HUES64 (cell line): ENCODE data around the gene HCRT.
"Not testable (repeated sequence)": the region's sequence is repeated elsewhere in the genome, so short reads cannot be mapped to it uniquely, and the experiment has no call there.

Experiments
- H3K27ac ChIP-seq: 2 replicates; pipeline ENCODE4 v1.7.0; 2013; ENCODE audit warnings: low read depth, low read length, inconsistent platforms
- H3K27me3 ChIP-seq: 2 replicates; pipeline ENCODE4 v1.6.1; 2013; ENCODE audit warnings: mild to moderate bottlenecking, low read length; ENCODE audit not compliant: insufficient read depth
- H3K36me3 ChIP-seq: 2 replicates; pipeline ENCODE4 v1.6.1; 2013; ENCODE audit warnings: mild to moderate bottlenecking, low read length; ENCODE audit not compliant: insufficient read depth
- H3K4me1 ChIP-seq: 2 replicates; pipeline ENCODE4 v1.6.1; 2013; ENCODE audit warnings: mild to moderate bottlenecking, low read length, moderate library complexity; ENCODE audit not compliant: insufficient read depth
- H3K4me3 ChIP-seq: 2 replicates; pipeline ENCODE4 v1.5.1; 2013; ENCODE audit warnings: mild to moderate bottlenecking, low read length, moderate library complexity
- H3K9ac ChIP-seq: 2 replicates; pipeline ENCODE4 v1.6.1; 2013; ENCODE audit warnings: mild to moderate bottlenecking, low read depth, low read length
- H3K9me3 ChIP-seq: 2 replicates; pipeline ENCODE4 v1.6.1; 2013; ENCODE audit warnings: low read depth, low read length; ENCODE audit not compliant: insufficient read depth
- WGBS: fragments of 150-250, 120-280 bp; methylation state at CpG from one replicate; pipeline ENCODE4 v1.1.7; 2013; ENCODE audit warnings: missing lambda C conversion rate; 5-methylcytosine and 5-hydroxymethylcytosine counted together

The HCRT gene

DNA sequence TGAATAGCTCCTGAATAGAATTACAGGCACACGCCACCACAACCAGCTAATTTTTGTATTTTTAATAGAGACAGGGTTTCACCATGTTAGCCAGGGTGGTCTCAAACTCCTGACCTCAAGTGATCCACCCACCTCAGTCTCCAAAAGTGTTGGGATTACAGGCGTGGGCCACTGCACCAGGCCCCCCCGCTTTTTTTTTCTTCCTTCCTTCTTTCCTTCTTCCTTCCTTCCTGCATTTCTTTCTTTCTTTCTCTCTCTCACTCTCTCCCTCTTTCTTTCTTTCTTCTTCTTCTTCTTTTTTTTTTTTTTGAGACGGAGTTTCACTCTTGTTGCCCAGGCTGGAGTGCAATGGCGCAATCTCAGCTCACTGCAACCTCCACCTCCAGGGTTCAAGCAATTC, 939 bp upstream of the HCRT start:
- not testable (repeated sequence) for H3K27ac ChIP-seq, H3K9me3 ChIP-seq, H3K4me1 ChIP-seq, H3K9ac ChIP-seq, H3K36me3 ChIP-seq, H3K4me3 ChIP-seq
- H3K27me3 ChIP-seq = peaks cover 46% of the 10 kb centered on the region
- WGBS = 86% methylated on average over 4 of the region's 5 CpGs

DNA sequence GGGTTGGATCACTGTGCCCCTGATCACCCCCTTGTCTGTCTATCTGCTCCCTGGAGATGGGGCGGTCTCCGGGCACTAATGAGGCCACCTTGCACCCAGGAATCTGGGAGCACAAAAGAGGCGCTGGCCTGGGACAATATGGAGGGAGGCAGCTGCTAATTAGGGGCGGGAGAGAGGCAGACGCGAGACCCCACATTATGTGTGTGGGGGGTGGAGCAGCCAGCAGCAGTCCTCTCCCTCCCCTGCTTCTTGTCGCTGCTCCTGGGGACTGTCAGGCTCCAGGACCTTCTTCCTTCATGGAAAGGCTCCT, 324 bp upstream of the HCRT start:
- 51% methylated on average over 7 of the region's 7 CpGs for WGBS
- no peak overlapping the region for H3K4me3 ChIP-seq
- no peaks in the 10 kb centered on the region for H3K4me1 ChIP-seq
- no peaks in the 10 kb centered on the region for H3K9me3 ChIP-seq
- no peak overlapping the region for H3K27ac ChIP-seq
- H3K9ac ChIP-seq = no peak overlapping the region
- no peaks in the 10 kb centered on the region for H3K36me3 ChIP-seq
- H3K27me3 ChIP-seq = peaks cover 52% of the 10 kb centered on the region

DNA sequence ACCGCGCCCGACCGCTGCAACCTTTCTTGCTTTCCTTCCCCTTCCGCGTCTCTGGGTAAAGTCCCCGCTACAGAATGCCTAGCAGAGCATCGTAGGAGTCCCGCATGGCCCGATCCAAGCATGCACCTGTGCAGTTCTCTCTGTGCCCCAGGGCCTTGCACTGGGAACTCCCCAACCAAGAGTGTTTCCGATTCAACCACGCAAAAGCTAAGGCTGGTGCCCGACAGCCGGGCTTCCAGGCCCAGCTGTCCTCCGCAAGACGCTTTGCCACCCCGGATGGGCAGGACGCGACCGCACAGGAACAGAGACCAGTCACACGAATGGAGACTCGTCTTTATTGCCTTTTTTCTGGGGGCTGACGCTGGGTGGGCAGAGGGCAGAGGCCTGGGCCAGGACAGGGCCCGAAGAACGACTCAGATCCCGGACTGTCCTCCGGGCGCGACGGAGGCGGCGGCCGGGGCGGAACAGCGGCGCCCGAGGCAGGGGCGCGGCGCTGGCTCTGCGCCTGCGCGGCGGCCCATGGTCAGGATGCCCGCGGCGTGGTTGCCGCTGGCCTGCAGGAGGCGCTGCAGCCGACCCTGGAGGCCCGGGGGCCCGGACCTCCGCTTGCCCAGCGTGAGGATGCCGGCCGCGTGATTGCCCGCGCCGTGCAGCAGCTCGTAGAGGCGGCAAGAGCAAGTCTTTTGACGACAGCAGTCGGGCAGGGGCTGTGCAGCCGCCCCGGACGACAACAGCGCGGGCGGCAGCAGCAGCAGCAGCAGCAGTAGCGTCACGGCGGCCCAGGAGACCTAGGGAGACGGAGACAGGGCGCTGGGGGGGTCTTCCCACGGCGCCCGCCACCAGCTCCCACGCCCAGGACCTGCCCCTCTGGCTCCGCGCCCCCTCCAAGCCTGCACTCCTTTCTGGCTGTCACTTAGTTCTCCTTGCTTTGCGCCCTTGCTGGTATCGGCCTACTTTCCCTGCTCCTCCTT, 1.2 kb downstream of the HCRT start:
- 0 out of 2 replicates have a peak overlapping the region, but pooled peaks have one; percentile 34 for H3K9ac ChIP-seq
- H3K4me1 ChIP-seq = no peaks in the 10 kb centered on the region
- H3K27ac ChIP-seq = no peak overlapping the region; the same call in 1 of the 2 replicates
- H3K4me3 ChIP-seq = peak overlapping the region; percentile 67
- 13% methylated on average over 83 of the region's 83 CpGs for whole genome bisulfite sequencing
- peaks cover 60% of the 10 kb centered on the region for H3K27me3 ChIP-seq
- no peaks in the 10 kb centered on the region for H3K36me3 ChIP-seq
- H3K9me3 ChIP-seq = no peaks in the 10 kb centered on the region

DNA sequence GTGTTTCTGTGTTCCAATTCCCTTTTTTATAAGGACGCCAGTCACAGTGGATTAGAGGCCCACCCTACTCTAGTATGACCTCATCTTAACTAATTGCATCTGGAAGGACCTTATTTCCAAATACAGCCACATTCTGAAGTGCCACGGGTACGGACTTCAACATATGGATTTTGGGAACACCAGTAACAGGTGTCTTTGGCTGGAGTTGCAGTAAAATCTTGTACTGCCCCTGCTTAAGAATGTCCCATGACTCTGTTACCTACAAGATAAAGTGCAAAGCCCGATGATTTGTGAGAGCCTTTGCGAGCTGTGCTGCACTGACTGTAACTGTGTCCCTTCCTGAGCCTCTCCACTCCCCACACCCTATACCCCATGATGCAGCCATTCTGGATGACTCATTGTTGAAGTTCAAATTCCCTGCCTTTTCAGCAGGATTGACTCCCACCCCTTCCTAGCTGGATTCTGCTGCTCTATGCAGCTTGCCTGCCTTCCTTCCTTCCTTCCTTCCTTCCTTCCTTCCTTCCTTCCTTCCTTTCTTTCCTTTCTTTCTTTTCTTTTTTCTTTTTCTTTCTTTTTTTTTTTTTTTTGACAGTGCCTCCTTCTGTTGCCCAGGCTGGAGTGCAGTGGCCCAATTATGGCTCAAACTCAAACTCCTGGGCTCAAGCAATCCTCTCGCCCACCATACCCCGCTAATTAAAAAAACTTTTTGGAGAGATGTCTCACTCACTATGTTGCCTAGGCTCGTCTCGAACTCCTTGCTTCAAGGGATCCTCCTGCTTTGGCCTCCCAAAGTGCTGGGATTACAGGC, 2.1 kb downstream of the HCRT start:
- Histone ChIP-seq H3K9me3 (no peaks in the 10 kb centered on the region), H3K4me3 (peak overlapping the region; percentile 67), H3K4me1 (no peaks in the 10 kb centered on the region), H3K27ac (no peak overlapping the region), H3K36me3 (no peaks in the 10 kb centered on the region), H3K27me3 (peaks cover 60% of the 10 kb centered on the region), H3K9ac (no peak overlapping the region)
- 67% methylated on average over 9 of the region's 9 CpGs for WGBS

DNA sequence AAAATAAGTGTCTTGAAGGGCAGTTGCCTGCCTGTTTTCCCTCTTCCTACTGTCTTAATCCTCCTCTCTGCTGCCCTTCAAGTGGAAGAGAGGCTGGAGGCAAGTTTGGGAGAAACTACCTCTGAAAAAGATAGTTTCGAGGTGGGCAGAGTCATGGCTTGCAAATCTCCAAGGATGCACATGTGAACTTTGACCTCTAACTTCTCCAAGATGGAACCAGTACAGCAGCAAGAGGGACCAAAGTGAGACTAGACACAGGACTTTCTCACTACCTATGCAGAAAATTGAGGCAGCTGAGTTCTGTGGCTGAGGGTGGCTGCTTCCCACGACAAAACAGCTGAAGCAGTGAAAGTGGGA, 3.4 kb downstream of the HCRT start:
- peaks cover 60% of the 10 kb centered on the region for H3K27me3 ChIP-seq
- H3K9me3 ChIP-seq = no peaks in the 10 kb centered on the region
- no peak overlapping the region for H3K4me3 ChIP-seq
- whole genome bisulfite sequencing = 83% methylated on average over 2 of the region's 2 CpGs
- H3K36me3 ChIP-seq = no peaks in the 10 kb centered on the region
- no peaks in the 10 kb centered on the region for H3K4me1 ChIP-seq
- no peak overlapping the region for H3K27ac ChIP-seq
- H3K9ac ChIP-seq = no peak overlapping the region

DNA sequence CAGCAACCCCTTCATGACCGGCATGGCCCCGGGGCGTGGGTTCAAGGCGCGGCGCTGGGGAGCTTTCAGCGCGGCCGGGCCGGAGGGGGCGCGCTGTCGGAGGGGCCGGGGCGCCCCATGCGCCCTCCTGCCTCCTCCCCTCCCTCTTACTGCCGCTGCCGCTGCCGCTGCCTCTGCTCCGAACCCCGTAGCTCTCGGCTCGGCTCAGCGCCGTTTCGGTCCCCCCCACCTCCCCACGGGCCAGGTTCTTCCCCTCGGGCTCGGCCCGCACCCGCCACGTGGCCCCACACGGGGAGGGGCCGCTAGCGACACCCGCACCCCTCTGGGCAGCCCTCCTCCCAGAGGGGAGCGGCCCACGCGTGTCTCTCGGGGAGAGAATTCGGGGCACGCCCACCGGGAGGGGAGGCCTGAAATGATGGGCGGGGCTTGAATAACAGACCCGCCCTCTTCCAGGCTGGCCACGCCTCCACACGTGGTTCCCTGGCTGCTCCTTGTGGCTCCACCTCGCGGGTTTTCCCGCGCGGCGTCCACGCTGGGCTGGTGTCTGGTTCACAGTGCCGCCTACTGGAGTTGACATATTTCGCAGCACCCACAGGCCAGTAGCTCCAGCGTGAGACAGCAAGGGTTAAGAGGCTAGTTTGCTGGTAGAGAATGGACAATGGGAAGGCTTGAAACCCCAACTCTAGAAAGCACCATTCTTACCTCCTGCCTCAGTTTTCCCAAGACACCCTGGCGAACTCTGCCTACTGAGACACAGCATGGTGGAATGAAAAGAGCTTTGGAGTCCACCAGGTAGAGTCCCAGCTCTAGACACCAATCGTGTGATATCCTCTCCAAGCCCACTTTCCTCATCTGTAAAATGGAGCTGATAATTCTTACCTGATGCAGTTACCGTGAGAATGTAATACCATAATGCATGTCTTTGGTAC, 4.1 kb downstream of the HCRT start, which contains the start of gene KCNH4:
Gene KCNH4, minus strand, starts transcription at position 221 of the 929 bp plus-strand sequence. Its CDS starts 197 bp downstream, at position 24.
- H3K27ac ChIP-seq = no peak within 1 kb of the TSS
- no peaks in the 10 kb centered on the region for H3K36me3 ChIP-seq
- H3K9ac ChIP-seq = no peak within 1 kb of the TSS
- no peaks in the 10 kb centered on the region for H3K4me1 ChIP-seq
- peaks cover 60% of the 10 kb centered on the region for H3K27me3 ChIP-seq
- 5% methylated on average over 60 of the region's 60 CpGs for WGBS
- no peaks in the 10 kb centered on the region for H3K9me3 ChIP-seq
- peak within 1 kb of the TSS; percentile 58 for H3K4me3 ChIP-seq

DNA sequence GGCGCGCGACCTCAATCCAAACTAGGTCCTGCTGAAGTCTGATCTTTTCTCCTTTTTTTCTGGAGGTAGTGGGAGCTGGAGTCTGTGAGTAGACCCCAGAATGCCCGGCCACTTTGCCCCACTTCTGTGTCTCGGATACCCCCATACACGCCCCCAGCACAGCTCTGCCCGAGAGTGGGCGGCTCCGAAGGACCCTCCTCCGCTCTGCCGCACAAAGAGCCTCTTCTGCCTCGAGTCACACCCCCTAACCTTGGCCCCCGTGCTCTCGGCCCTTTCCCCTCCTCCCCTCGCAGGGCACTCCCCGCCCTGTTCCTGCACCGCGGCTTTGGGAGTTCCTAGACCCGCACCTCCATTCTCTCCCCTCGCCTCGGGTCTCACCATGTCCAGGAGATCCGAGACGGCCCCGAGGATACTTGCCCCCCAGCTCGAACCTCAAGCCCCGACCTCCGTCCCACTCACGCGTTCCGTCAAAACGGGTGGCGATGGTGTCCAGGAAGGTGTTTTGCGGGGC, 4.8 kb downstream of the HCRT start:
- Histone ChIP-seq H3K36me3 (no peaks in the 10 kb centered on the region), H3K4me3 (peak overlapping the region; percentile 58), H3K27me3 (peaks cover 55% of the 10 kb centered on the region), H3K9me3 (no peaks in the 10 kb centered on the region), H3K9ac (no peak overlapping the region), H3K27ac (no peak overlapping the region), H3K4me1 (no peaks in the 10 kb centered on the region)
- WGBS = 1% methylated on average over 33 of the region's 33 CpGs

DNA sequence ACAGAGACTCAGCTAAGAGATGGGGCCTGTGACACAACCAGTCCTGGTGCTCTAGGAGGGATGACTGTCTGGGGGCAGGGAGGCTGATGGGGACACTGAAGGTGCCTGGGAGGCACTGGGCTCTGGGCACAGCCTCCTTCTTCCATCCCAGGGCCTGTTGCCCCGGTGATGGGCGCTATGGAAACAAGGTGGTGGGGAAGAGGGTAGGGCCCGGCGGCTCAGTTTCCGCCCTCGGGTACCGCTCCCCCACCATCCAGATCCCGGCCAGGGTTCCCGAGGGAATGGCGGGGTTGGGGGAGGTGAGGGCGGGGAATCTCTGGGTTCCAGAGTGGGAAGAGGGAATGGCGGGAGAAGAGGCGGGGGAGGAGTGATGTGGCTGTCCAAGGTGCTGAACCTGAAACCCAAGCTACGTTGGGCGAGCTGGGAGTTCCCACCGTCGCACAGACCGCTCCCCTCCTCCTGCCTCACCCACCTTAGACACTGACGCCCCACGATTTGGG, 5.3 kb downstream of the HCRT start:
- Histone ChIP-seq H3K36me3 (no peaks in the 10 kb centered on the region), H3K27ac (no peak overlapping the region), H3K4me3 (peak overlapping the region; percentile 58), H3K9me3 (no peaks in the 10 kb centered on the region), H3K9ac (no peak overlapping the region), H3K4me1 (no peaks in the 10 kb centered on the region), H3K27me3 (peaks cover 50% of the 10 kb centered on the region)
- 0% methylated on average over 18 of the region's 20 CpGs for WGBS

DNA sequence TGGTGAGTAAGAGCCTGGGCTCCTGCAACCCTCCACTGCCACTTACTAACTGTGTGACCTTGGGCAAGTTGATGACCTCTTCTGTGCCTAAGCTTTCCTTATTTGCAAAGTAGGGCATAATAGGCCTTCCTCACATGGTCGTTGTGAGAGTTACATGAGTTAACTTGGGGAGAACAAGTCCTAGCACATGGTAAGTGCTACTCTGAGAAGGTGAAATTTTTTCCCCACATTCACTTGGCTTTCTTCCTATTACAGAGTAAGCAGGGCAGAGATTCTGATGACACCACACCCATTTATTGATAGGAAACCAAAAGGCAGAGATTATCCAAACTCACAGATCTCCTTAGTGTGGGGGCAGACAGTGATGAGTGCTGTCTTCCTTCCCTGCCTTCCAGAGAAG, 5.9 kb downstream of the HCRT start:
- no peak overlapping the region for H3K9ac ChIP-seq
- H3K36me3 ChIP-seq = no peaks in the 10 kb centered on the region
- 63% methylated on average over 1 of the region's 1 CpG for WGBS
- no peak overlapping the region for H3K4me3 ChIP-seq
- no peaks in the 10 kb centered on the region for H3K9me3 ChIP-seq
- no peak overlapping the region for H3K27ac ChIP-seq
- peaks cover 43% of the 10 kb centered on the region for H3K27me3 ChIP-seq
- no peaks in the 10 kb centered on the region for H3K4me1 ChIP-seq

DNA sequence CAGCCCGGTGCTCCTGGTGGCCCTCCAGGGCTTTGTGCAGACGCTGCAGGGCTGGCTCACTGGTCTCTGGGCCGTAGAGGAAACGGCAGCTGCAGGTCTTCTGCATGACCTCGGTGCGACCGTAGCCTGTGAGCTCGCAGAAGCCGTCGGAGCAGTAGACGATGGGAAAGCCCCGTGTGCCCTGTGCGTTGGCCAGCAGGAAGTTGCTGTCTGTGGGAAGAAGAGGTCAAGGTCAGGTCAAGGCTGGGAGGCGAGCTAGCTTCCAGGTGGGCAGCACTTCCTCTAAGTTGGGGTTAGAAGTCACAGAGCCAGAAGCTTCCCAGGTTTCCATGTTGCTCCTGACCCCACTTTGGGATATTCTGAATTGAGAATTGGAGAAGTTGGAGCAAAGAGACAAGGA, 6.4 kb downstream of the HCRT start:
- Histone ChIP-seq H3K4me3 (no peak overlapping the region), H3K27me3 (peaks cover 40% of the 10 kb centered on the region), H3K36me3 (no peaks in the 10 kb centered on the region), H3K4me1 (no peaks in the 10 kb centered on the region), H3K27ac (no peak overlapping the region), H3K9ac (no peak overlapping the region), H3K9me3 (no peaks in the 10 kb centered on the region)
- WGBS = 57% methylated on average over 14 of the region's 14 CpGs
